Mucosa of gallbladder (tissue), 1 donor: ENCODE measurements around the gene PILRB. TPM values are rescaled to one million over a fixed set of nuclear protein-coding genes. Genes with fewer than 3 reads are reported as not detected.
"Not testable (repeated sequence)": the region's sequence is repeated elsewhere in the genome, so short reads cannot be mapped to it uniquely, and the experiment has no call there.

Experiments used
- DNase-seq: peaks from one replicate; pipeline ENCODE4 v3.0.0-alpha.2; 2020; ENCODE audit warnings: low spot score
- total RNA-seq: library from RNA; stranded (reverse); gene quantifications from one replicate; pipeline ENCODE4 v1.2.1, GENCODE V29; 2021
- donor health status: DM: no; HTN: no; CAD: no.

Gene PILRB
- total RNA-seq, 1 donor from 2014 or later = 70.3 TPM

- DNase-seq = no peak
Measured at GRCh38 chr7:100376066-100376465, 18.1 kb downstream of the PILRB start.

- DNase-seq = no peak
Measured at GRCh38 chr7:100378114-100378755, 20.3 kb downstream of the PILRB start.

- DNase-seq = no peak
Measured at GRCh38 chr7:100380196-100380595, 22.3 kb downstream of the PILRB start.

GRCh38 chr7:100381531-100382233 is 23.8 kb downstream of the PILRB start:
- DNase-seq = not testable (repeated sequence)

- not testable (repeated sequence) for DNase-seq
Measured at GRCh38 chr7:100382234-100382853, 24.4 kb downstream of the PILRB start.

GRCh38 chr7:100384628-100385294 is 26.8 kb downstream of the PILRB start:
- DNase-seq = no peak

- DNase-seq = no peak
Measured at GRCh38 chr7:100386940-100387339, 29.0 kb downstream of the PILRB start.

- DNase-seq = no peak
Measured at GRCh38 chr7:100387695-100388094, 29.8 kb downstream of the PILRB start.

GRCh38 chr7:100389437-100390088 is 31.6 kb downstream of the PILRB start:
- no peak for DNase-seq

- DNase-seq = no peak
Measured at GRCh38 chr7:100390286-100391009, 32.5 kb downstream of the PILRB start.

- DNase-seq = no peak
Measured at GRCh38 chr7:100393233-100393905, 35.5 kb downstream of the PILRB start.

- no peak for DNase-seq
Measured at GRCh38 chr7:100394077-100394476, 36.2 kb downstream of the PILRB start.

GRCh38 chr7:100396421-100396982 is 38.6 kb downstream of the PILRB start:
- DNase-seq = no peak

- no peak for DNase-seq
Measured at GRCh38 chr7:100397315-100398081, 39.6 kb downstream of the PILRB start.

- DNase-seq = no peak
Measured at GRCh38 chr7:100398239-100398638, 40.3 kb downstream of the PILRB start.

GRCh38 chr7:100400041-100400440 is 42.1 kb downstream of the PILRB start:
- DNase-seq = no peak

GRCh38 chr7:100400656-100401055 is 42.7 kb downstream of the PILRB start:
- DNase-seq = no peak

- DNase-seq = no peak
Measured at GRCh38 chr7:100401811-100402210, 43.9 kb downstream of the PILRB start.

- no peak for DNase-seq
Measured at GRCh38 chr7:100402241-100402640, 44.3 kb downstream of the PILRB start.

- DNase-seq = no peak
Measured at GRCh38 chr7:100406767-100407166, 48.9 kb downstream of the PILRB start.
